ENCODE data around the gene MATN1.

MATN1 gene

DNA sequence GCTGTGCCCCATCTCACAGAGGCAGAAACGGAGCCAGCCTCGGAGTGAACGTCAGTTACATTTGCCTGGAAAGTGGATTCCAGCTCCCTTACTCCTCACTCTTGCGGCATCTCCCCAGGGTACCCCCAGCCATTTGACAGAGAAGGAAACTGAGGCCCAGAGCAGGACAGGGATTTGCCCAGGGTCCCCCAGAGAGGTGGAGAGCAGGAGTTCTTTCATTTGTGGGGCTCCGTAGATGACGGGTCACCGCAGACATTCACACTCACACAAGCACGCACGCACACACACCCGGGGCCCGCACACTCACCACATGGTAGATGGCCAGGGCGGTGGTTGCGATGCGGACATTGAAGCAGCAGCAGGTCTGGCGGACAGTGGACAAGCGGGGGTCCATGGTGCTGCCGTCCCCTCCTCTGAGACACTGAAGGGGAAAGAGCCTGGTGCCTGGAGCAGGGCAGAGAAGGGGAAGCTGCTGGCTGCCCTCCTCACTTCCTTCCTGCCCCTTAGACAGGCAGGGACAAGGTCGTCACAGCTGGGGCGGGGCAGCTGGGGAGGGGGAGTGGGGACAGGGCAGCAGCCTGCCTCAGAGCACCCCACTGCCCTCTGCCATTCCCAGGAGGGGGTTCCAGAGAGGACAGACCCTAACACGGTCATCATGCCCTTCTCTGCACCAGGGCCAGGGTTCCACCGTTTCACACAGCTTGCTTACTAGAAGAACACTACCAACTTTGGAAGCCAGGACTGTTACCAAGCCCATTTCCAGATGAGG is 34.2 kb upstream of the MATN1 start, which contains the start of gene LAPTM5:
Gene LAPTM5 (minus strand): TSS at position 423 of the 769 bp plus-strand sequence. CDS start 29 bp downstream, at position 394.
- peak; percentile 53 for DNase-seq

DNA sequence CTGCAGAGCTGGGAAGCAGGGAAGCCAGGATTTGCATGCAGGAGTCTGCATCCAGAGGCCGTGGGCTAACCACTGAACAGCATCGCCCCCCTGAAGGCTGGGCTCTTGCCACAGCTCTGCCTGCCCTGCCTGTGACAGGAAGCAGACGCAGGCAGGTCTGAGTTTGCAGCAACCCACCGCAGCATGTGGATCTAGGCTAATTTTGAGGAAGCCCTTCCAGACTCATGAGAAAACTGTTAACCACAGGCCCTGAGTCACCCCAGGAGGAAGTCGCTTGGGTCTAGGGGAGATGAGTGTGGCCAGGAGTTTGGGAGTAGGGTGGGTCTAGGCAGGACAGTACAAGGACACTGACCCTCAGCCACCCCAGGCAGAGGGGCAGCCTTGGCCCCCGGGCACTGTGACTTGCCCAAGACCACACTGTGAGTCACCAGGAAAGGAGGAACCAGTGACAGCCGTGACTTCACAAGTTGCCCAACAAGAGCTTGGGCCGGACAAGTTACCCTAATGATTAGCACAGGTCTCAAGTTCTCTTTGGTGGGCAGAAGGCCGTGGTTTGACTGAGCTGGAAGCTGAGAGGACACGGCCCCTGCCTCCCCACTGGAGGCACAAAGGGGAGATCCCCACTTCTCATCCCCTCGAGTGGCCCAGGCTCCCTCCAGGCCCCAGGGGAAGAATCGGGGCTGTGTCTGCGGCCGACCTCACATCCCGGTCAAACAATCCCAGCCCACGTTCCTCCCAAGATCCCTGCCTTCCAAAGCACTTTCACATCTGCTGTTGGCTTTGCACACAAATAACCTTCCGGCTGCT is 33.4 kb upstream of the MATN1 start:
- DNase-seq: peak; percentile 92

- no peak for DNase-seq
Measured at GRCh38 chr1:30756206-30756544, 32.8 kb upstream of the MATN1 start.

- DNase-seq: no peak
Measured at GRCh38 chr1:30755746-30756145, 32.4 kb upstream of the MATN1 start.

- DNase-seq: no peak
Measured at GRCh38 chr1:30755334-30755733, 31.9 kb upstream of the MATN1 start.

DNA sequence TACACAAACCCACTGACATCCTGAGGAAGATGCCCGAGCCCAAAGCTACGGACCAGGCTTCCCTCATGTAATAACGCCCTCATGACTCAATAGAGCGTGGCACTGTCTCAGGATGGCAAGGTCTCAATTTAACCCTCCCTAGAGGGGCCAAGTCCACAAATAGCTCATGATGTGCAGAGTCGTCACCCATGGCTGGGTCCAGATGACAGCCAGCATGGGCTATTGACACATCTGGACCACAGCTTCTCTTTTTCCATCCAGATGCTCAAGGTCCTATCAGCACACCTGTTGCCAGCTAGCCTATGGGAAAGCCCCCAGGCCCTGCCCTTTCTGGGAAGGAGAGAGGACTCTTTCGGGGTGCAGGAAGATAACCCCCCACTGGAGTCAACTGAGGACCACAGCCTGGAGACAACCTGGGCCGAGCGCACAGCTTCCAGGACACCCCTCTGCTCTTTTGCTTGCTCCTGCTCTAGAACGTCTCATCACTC is 31.3 kb upstream of the MATN1 start:
- DNase-seq: no peak

DNA sequence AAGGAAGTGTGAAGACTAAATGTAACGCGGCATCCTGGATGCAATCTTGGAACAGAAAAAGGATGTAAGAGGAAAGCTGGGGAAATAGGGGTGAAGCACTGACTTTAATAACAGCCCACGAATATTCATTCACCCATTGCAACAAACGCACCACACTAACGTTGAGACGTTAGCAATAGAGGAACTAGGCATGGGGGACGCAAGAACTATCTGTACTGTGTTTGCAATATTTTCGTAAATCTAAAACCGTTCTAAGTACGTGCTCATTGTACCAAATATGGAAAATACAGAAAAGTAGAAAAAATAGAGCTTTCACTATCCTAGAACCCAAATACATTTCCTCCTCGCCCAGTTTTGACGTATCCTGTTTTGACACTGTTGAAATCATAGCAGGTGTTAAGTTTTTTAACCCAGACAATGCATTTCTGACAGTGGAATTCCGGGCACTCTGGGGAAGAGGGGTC is 30.3 kb upstream of the MATN1 start:
- no peak for DNase-seq

DNA sequence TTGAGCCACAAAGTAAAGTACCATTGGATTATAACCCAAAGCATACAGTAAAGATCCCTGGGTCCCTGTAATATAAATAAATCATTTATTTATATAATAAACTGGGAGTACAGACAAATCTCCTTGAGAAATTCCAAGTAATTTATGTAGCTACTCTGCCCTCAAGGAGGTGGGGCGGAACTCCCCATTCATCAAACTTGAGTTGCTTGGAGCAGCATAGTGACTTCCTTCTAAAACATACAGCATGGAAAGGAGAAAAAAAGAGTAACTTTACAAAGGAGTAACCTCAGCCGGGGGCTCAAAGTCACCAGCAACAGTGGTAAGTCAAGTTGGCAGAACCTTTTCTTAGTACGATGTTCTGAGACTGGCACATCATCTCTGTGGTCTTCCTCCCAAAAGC is 29.7 kb upstream of the MATN1 start:
- DNase-seq: no peak

DNA sequence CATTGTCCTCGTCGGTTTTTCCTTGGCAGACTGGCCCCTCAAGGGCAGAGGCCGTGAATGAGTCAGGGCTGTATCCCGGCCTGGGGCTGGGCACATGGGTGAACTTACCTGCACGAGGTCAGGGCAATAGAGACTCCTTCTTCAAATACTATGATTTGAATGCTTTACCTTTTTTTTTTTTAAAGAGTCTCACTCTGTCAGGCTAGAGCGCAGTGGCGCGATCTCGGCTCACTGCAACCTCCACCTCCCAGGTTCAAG is 29.2 kb upstream of the MATN1 start:
- no peak for DNase-seq

DNA sequence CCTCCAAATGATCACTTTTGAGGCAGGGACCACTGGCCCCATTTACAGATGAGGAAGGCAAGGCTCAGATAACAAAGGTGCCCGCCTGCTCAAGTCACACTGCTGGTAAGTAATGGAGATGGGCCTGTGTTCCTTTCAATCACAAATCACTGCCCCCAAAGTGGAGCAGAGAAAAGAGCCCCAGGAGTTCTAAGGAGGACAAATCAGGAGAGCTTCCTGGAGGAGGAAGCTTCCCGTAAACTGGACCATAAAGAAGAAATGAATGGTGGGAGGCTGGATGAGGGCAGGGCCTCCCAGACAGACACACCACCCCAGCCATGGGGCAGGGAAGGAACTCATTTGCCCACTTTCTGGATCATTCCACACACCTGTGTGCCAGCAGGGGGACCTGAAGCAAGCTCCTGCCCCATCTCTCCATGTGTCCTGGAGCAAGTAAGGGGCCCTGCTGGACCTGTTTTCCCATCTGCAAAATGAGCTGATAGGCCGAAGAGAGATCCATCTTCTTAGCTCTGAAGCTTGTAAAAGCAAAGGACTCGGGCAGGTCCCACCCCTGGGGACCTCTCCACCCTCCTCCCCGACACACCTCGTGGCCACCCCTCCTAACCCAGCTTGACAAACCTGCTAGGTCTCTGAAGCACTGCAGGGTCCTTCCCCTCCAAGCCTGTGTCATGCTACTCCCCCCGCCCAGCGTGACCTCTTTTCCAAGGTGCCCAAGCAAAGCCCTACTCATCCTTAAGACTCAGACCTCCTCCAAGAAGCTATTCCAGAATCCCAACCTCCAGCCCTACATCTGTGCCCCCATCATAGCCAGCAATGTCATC is 28.7 kb upstream of the MATN1 start:
- no peak for DNase-seq

DNA sequence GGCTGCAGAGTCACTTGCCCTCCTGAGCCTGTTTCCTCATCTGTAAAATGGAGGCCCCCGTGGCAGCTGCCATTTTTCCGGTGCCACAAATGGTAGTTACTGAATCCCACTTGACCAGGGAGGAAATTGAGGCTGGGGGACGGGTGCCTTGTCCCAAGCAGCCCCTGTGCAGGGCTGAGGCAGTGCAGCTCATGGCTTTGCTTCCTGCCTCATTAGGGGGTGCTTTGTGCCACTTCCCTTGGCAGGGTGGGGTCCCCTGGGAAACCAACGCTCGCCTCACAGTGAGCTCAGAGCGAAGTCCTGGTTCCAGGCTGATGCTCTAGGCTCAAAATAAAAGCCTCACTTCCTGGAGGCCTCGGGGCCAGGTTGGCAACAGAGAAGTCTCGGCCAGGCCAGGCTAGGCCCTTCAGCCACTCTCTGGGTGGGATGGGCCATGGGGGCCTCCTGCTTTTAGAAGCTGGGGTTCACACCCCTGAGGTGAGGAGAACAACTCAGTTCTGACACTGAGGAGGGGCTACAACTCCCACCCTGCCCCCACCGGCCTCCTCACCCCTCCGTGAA is 27.4 kb upstream of the MATN1 start:
- no peak for DNase-seq

GRCh38 chr1:30749691-30750583 is 26.6 kb upstream of the MATN1 start:
- no peak for DNase-seq

DNA sequence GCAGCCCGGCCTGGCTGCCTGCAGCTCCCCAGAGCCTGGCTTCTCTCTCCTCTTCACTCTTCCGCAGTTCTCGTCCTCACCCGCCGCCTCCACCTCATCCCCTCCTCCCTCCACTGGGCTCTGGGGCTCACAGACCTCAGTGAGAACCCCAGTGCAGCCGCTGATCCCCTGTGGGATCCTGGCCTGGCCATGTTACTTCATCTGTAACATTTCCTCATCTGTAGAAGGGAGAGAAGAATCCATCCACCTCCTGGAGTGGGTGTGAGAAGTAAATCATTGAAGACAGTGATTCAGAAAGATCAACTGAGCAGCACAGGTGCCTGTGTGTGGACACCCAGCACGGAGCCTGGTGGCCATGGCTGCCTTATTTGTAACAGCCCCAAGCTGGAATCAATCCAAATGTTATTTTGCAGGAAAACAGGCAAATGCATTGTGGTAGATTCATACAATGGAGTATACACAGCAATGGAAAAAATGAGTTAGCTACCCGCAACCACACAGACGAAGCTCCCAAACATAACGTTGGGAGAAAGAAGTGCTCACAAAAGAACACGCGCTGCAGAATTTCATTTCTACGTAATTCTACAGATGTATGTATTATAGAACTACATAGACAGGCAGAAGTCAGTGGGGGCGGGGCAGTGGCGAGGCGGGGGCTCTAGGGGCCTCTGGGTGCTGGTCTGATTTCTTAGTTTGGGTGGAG is 25.5 kb upstream of the MATN1 start:
- DNase-seq: no peak

DNA sequence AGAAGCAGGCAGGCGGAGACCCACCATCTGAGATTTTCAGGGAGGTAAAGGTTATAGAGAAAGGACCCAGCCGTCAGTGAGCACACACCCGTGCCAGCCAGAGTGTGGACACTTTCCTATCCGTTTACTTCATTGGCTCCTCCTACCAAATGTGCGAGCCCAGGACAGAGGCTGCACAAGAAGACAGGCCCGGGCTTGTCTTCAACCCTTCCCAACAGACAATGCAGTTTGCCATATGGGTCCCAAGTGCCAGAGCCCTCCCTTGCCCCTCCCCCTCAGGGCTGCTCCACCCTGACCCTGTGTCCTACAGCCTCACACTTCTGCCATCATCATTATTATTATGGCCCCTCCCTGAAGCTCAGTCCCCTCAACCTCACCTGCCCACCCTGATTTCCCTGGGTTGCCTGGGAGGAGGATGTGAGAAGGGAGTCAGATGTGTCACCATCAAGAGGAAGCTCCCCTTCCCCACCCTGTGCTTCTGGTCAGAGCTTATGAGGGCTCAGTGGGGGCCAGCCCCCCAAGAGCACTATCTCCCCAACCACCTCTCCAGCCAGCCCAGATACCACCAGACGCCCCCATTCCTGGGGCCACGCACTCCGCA is 24.8 kb upstream of the MATN1 start:
- DNase-seq: no peak

DNA sequence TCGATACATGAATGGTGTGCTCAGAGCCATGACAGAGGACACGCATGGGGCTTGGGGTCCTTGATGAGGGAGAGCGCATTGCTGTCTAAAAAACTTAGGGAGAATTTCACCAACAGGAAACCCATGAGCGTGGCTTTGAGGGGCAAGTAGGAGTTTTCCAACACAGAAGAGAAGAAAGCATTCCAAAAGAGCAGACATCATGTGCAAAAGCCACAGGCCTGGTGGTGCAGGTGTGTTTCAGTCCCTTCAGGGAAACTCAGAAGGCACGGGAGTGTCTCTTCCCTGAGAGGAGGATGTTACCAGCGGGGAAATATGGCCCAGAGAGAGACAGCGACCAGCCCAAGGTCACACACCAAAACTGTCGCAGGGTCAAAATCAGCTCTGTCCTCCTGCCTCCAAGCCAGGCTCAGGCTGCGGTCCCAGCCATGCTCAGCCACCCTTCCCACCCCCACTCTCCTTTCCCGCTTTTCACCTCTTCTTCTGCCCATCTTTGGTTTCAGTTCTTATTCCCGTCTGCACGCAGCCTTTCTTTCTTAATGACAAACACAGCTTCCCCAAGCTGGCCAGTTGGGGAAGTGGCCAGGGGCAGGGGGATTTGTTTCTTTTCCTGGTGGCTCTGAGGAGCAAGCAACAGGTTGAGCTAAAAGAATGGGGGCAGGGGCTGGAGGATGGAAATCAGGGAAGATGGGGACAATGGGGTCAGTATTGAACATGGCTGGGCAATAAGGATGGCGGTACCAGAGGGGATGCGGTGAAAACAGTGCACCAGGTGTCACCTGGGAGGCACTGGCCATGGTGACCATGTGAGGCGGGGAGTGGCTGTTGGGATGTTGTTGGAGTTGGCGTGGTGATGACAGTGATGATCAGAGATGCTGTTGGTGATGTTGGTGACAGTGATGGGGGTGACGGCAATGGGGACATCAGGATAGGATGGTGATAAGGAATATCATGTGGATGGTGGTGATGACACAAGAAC is 23.9 kb upstream of the MATN1 start:
- no peak for DNase-seq

GRCh38 chr1:30746212-30747032 is 23.0 kb upstream of the MATN1 start:
- no peak for DNase-seq

- DNase-seq: no peak
Measured at GRCh38 chr1:30745834-30746208, 22.4 kb upstream of the MATN1 start.

GRCh38 chr1:30745156-30745833 is 21.9 kb upstream of the MATN1 start:
- DNase-seq: no peak

All from NK-92 treated with Interleukin-12 subunit alpha and Interleukin-12 subunit beta, amount 100 ng/mL, for 24 hours (cell line).